ENCODE measurements around the gene DHRS2.
"Not testable (repeated sequence)": the region's sequence is repeated elsewhere in the genome, so short reads cannot be mapped to it uniquely, and the experiment has no call there.

DHRS2 gene

GRCh38 chr14:23689709-23690514 lies 53.7 kb downstream of the DHRS2 start:
- not testable (repeated sequence) for DNase-seq (ENCODE audit: low read depth, low spot score)

GRCh38 chr14:23692416-23692815 lies 56.3 kb downstream of the DHRS2 start:
- no peak for DNase-seq (ENCODE audit: low read depth, low spot score)

GRCh38 chr14:23693252-23693775 lies 57.1 kb downstream of the DHRS2 start:
- no peak for DNase-seq (ENCODE audit: low read depth, low spot score)

GRCh38 chr14:23694085-23694948 lies 58.2 kb downstream of the DHRS2 start:
- peak; percentile 64 for DNase-seq (ENCODE audit: low read depth, low spot score)

Measured in ELF-1 (cell line).